Measurements from ENCODE around the gene USH1G. TPM values are rescaled to one million over a fixed set of nuclear protein-coding genes. Genes with fewer than 3 reads are reported as not detected.

The USH1G gene
- total RNA-seq, 1 experiment from 2014 or later = 2.7 TPM

GRCh38 chr17:74943808-74944522, 20.9 kb upstream of the USH1G start:
- no peaks in the 10 kb centered on the region for H3K9me3 Mint-ChIP-seq
- Histone ChIP-seq H2BK120ac (ENCODE audit: low read depth, low read length, poor library complexity, severe bottlenecking) (no peak overlapping the region), H3K18ac (ENCODE audit: insufficient read length, low read depth, low read length) (no peak overlapping the region), H3T11ph (ENCODE audit: low read length) (no peak overlapping the region), H2BK15ac (ENCODE audit: low read depth, low read length) (no peak overlapping the region), H3K14ac (ENCODE audit: insufficient read depth, low read length) (no peak overlapping the region), H3K9ac (ENCODE audit: extremely low read depth, insufficient read length, low read length) (no peak overlapping the region), H3K4me1 (ENCODE audit: insufficient read depth, low read length) (no peaks in the 10 kb centered on the region; the same call in 1 of the 2 replicates), H3K79me2 (ENCODE audit: insufficient read depth, low read length) (no peaks in the 10 kb centered on the region), H2BK12ac (ENCODE audit: insufficient read length, low read depth, low read length) (no peak overlapping the region), H3K4ac (ENCODE audit: low read depth, low read length) (no peak overlapping the region), H2AFZ (ENCODE audit: low read length) (no peak overlapping the region), H3K27me3 (ENCODE audit: insufficient read depth, low read length) (no peaks in the 10 kb centered on the region; the same call in 1 of the 2 replicates), H3K23ac (ENCODE audit: insufficient read length, low read depth, low read length) (no peak overlapping the region), H3K4me2 (ENCODE audit: insufficient read depth, insufficient read length, low read length) (no peak overlapping the region), H4K91ac (ENCODE audit: insufficient read length, low read depth, low read length) (no peak overlapping the region), H4K20me1 (ENCODE audit: control insufficient read depth, insufficient read depth, insufficient read length) (no peaks in the 10 kb centered on the region), H2BK20ac (ENCODE audit: low read depth, low read length, poor library complexity, severe bottlenecking) (no peak overlapping the region), H3K23me2 (ENCODE audit: insufficient read length, low read depth, low read length, poor library complexity, severe bottlenecking) (no peaks in the 10 kb centered on the region), H3K79me1 (ENCODE audit: insufficient read depth, low read depth, low read length, poor library complexity, severe bottlenecking) (no peaks in the 10 kb centered on the region), H3K9me3 (ENCODE audit: control insufficient read depth, low read depth, low read length) (no peaks in the 10 kb centered on the region), H3K56ac (ENCODE audit: insufficient read length, low read depth, low read length) (no peak overlapping the region), H2AK5ac (ENCODE audit: insufficient read length, low read length) (no peak overlapping the region), H3K27ac (ENCODE audit: insufficient read length, low read depth, low read length) (no peak overlapping the region), H4K5ac (ENCODE audit: insufficient read length, low read depth, low read length) (no peak overlapping the region), H2BK5ac (ENCODE audit: insufficient read length, low read length) (no peak overlapping the region), H4K8ac (replicated peaks; ENCODE audit: insufficient read length, low read depth, low read length) (no peak overlapping the region)
- TF ChIP-seq CTCF (conservative IDR thresholded peaks at IDR 0.05) = no peak
- no peaks in the 10 kb centered on the region for H3K36me3 Mint-ChIP-seq (ENCODE audit: insufficient read depth in 1 of 3, low read depth in 3 of 3)
- H3K4me3 Mint-ChIP-seq = no peak overlapping the region
- no CpG with 5 or more reads among the region's 13 CpGs for WGBS (ENCODE audit: extremely low coverage, insufficient read length, low lambda C conversion rate)
- peak overlapping the region in 1 of 3 experiments; percentile 23; a peak in 2 of 7 replicates for H3K27ac Mint-ChIP-seq
- DNase-seq = peak; percentile 64
- H3K4me1 Mint-ChIP-seq = peaks cover 17 to 23% of the 10 kb centered on the region in 2 experiments
- peaks cover 53% of the 10 kb centered on the region for H3K27me3 Mint-ChIP-seq (ENCODE audit: low read depth)

Measured in H9 (cell line).